ENCODE data around the gene PRMT3. TPM values are rescaled to one million over a fixed set of nuclear protein-coding genes. Genes with fewer than 3 reads are reported as not detected.

The PRMT3 gene
- total and polyA plus RNA-seq, 2 of the 13 experiments (the other 11 are each of a cell fraction or from before 2014, with no cell fraction given), result 9.1 to 27.7 TPM

GRCh38 chr11:20477418-20478090, 90.0 kb downstream of the PRMT3 start (continued):
- TF ChIP-seq FOXP1 (IDR thresholded peaks at IDR 0.05) (no peak), FOXP1 (CRISPR knock-in tag; IDR thresholded peaks at IDR 0.05) (peak; percentile 37; the same call in 1 of the 2 replicates), TOPORS (CRISPR knock-in tag; IDR thresholded peaks at IDR 0.05) (no peak), ZGPAT (CRISPR knock-in tag; IDR thresholded peaks at IDR 0.05) (no peak)
- TF ChIP-seq, protein P1, sequence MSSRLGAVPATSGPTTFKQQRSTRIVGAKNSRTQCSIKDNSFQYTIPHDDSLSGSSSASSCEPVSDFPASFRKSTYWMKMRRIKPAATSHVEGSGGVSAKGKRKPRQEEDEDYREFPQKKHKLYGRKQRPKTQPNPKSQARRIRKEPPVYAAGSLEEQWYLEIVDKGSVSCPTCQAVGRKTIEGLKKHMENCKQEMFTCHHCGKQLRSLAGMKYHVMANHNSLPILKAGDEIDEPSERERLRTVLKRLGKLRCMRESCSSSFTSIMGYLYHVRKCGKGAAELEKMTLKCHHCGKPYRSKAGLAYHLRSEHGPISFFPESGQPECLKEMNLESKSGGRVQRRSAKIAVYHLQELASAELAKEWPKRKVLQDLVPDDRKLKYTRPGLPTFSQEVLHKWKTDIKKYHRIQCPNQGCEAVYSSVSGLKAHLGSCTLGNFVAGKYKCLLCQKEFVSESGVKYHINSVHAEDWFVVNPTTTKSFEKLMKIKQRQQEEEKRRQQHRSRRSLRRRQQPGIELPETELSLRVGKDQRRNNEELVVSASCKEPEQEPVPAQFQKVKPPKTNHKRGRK (CRISPR knock-in tag; IDR thresholded peaks at IDR 0.05), result no peak
- TF ChIP-seq, protein P2, sequence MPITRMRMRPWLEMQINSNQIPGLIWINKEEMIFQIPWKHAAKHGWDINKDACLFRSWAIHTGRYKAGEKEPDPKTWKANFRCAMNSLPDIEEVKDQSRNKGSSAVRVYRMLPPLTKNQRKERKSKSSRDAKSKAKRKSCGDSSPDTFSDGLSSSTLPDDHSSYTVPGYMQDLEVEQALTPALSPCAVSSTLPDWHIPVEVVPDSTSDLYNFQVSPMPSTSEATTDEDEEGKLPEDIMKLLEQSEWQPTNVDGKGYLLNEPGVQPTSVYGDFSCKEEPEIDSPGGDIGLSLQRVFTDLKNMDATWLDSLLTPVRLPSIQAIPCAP (CRISPR knock-in tag; IDR thresholded peaks at IDR 0.05; ENCODE audit: low read depth), result no peak

DNA sequence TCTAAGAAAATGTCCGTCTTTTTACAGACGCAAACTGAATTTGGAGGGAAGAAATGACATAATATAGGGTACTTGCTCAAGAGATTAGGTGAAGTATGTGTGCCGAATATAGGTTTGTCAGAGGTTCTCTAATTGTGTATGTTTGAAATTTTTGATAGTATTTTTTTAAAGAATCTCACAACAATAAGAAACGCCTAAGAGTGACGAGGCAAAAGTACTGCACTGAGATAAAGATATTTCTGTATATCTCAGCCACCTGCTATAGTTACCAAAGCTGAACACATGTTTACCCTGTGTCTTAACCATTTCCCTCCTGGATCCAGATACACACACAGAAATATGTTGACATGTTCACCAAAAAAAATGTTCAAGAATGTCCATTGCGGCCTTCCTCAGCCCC, 92.0 kb downstream of the PRMT3 start:
- Histone ChIP-seq H3K79me2 (ENCODE audit: insufficient read depth, low read length) (no peaks in the 10 kb centered on the region), H3K4me1 (ENCODE audit: insufficient read depth, low read length) (peaks cover 10% of the 10 kb centered on the region), H3K27me3 (ENCODE audit: control insufficient read depth in 1 of 2, insufficient read depth in 2 of 2, low read length in 2 of 2) (no peaks in the 10 kb centered on the region), H3K9ac (ENCODE audit: insufficient read depth, low read depth, low read length) (no peak overlapping the region), H3K9me3 (ENCODE audit: low read length) (no peaks in the 10 kb centered on the region), H3K4me3 (replicated peaks in 1 of 3; ENCODE audit: insufficient read depth in 1 of 3, low read depth in 2 of 3, low read length in 3 of 3) (no peak overlapping the region), H3K4me2 (ENCODE audit: low read depth, low read length) (no peak overlapping the region), H3K27ac (ENCODE audit: extremely low read length, insufficient read depth, low read length) (no peak overlapping the region), H4K20me1 (ENCODE audit: insufficient read depth, low read length) (no peaks in the 10 kb centered on the region), H2AFZ (ENCODE audit: low read length) (no peak overlapping the region), H3K36me3 (replicated peaks in 1 of 2; ENCODE audit: control insufficient read depth in 1 of 2, insufficient read depth in 2 of 2, low read length in 2 of 2) (0 out of 5 replicates have a peak, but pooled peaks cover 0 to 1% of the 10 kb centered on the region in 2 experiments)
- CTCF ChIA-PET (ENCODE audit: low intra/inter-chr PET ratio, low total read pairs), result no interaction called here
- POLR2A ChIA-PET, result no interaction called here
- FAIRE-seq (no peak), DNase-seq (ENCODE audit: low spot score) (no peak), ATAC-seq (no peak)
- in situ Hi-C loops (cut with HindIII; ENCODE audit: extremely low pct_ligation_motif_present, low pct_unique_long_range_greater_than_20kb) (no loop called here), intact Hi-C loops (cut with micrococcal nuclease; ENCODE audit: unreplicated experiment) (no loop called here)
- no TSS peak for BruUV-seq (replicated peaks)
- WGBS (ENCODE audit: low lambda C conversion rate), result 97% methylated on average over 6 of the region's 6 CpGs
- no peak for TF ChIP-seq NCOA1 (CRISPR knock-in tag; IDR thresholded peaks at IDR 0.05)
- TF ChIP-seq, protein P3, sequence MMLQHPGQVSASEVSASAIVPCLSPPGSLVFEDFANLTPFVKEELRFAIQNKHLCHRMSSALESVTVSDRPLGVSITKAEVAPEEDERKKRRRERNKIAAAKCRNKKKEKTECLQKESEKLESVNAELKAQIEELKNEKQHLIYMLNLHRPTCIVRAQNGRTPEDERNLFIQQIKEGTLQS (CRISPR knock-in tag; IDR thresholded peaks at IDR 0.05), result no peak
- TF ChIP-seq, protein P4, sequence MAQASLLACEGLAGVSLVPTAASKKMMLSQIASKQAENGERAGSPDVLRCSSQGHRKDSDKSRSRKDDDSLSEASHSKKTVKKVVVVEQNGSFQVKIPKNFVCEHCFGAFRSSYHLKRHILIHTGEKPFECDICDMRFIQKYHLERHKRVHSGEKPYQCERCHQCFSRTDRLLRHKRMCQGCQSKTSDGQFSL (CRISPR knock-in tag; IDR thresholded peaks at IDR 0.05), result no peak
